H1 (cell line): ENCODE measurements around the gene C3orf85.

Source experiments
- CBX5 ChIP-seq: fragments of 300-800, 300-1000 bp; sonication (generic); IDR thresholded peaks from 2 replicates; pipeline ENCODE4 v1.7.1; 2016; ENCODE audit warnings: antibody characterized with exemption, low read length, low read depth
- CTCF ChIP-seq, 3 experiments: IDR thresholded peaks; 1 replicate in 2 of 3; 2 replicates in 1 of 3; pipeline versions ENCODE4 v1.5.1 to v1.6.1; 2011; ENCODE audit warnings: low read length in 3 of 3, mild to moderate bottlenecking in 3 of 3, inconsistent platforms in 2 of 3, low read depth in 1 of 3, moderate library complexity in 1 of 3; ENCODE audit not compliant: insufficient read depth in 1 of 3; ENCODE audit errors: control extremely low read depth in 1 of 3
- EZH2 ChIP-seq: fragments of 200-600 bp; sonication (generic); IDR thresholded peaks from 2 replicates; pipeline ENCODE4 v1.7.1; 2012; ENCODE audit warnings: low read depth, mild to moderate bottlenecking, moderate library complexity, low read length, inconsistent platforms; ENCODE audit not compliant: severe bottlenecking
- POLR2A ChIP-seq, 2 experiments: IDR thresholded peaks; 1 replicate in 1 of 2; 2 replicates in 1 of 2; pipeline ENCODE4 v1.6.1; 2011; ENCODE audit warnings: low read depth in 2 of 2, low read length in 2 of 2, mild to moderate bottlenecking in 2 of 2; ENCODE audit errors: control extremely low read depth in 1 of 2
- POLR2AphosphoS5 ChIP-seq: IDR thresholded peaks from 2 replicates; pipeline ENCODE4 v1.6.1; 2011; ENCODE audit warnings: low read depth, low read length
- SP1 ChIP-seq: IDR thresholded peaks from 2 replicates; pipeline ENCODE4 v1.6.1; 2011; ENCODE audit warnings: low read depth, low read length

- TF ChIP-seq CBX5 (no peak), CTCF (IDR thresholded peaks at IDR 0.05; ENCODE audit: control extremely low read depth in 1 of 3, insufficient read depth in 1 of 3, low read depth in 1 of 3, low read length in 3 of 3) (no peak), SP1 (no peak), POLR2AphosphoS5 (no peak), POLR2A (IDR thresholded peaks at IDR 0.05; ENCODE audit: control extremely low read depth in 1 of 2, low read depth in 2 of 2, low read length in 2 of 2) (no peak), EZH2 (no peak)
These were observed 47.3 kb upstream of the C3orf85 start for GRCh38 chr3:109089265-109089664.
